Keratinocyte (primary cell): ENCODE results near the gene KRT71. TPM values are rescaled to one million over a fixed set of nuclear protein-coding genes. Genes with fewer than 3 reads are reported as not detected.

Experiments
- DNase-seq: peaks from one replicate; pipeline ENCODE4 v3.0.0-alpha.2; 2011; ENCODE audit warnings: low read depth, missing footprints, low spot score
- FAIRE-seq: peaks from 2 replicates; lab custom pipeline; 2011; peaks lifted over from hg19 to GRCh38; lab: Jason Lieb, UNC
- H2AFZ ChIP-seq: 2 replicates; pipeline ENCODE4 v1.6.0; 2012; ENCODE audit warnings: low read length, control low read depth, inconsistent platforms; ENCODE audit not compliant: control insufficient read depth
- H3K27ac ChIP-seq: 2 replicates; pipeline ENCODE4 v1.5.1; 2011; ENCODE audit warnings: low read length; ENCODE audit not compliant: control insufficient read depth, insufficient read depth
- H3K27me3 ChIP-seq: 3 replicates; pipeline ENCODE4 v1.6.0; 2011; ENCODE audit warnings: low read length; ENCODE audit not compliant: control insufficient read depth, insufficient read depth; ENCODE audit errors: extremely low read depth
- H3K36me3 ChIP-seq, 2 experiments: 2 replicates in 1 of 2; 3 replicates in 1 of 2; pipeline ENCODE4 v1.5.1; 2011; ENCODE audit warnings: low read length in 2 of 2, mild to moderate bottlenecking in 1 of 2; ENCODE audit not compliant: control insufficient read depth in 2 of 2, insufficient read depth in 2 of 2; ENCODE audit errors: extremely low read depth in 1 of 2
- H3K4me1 ChIP-seq: 3 replicates; pipeline ENCODE4 v1.5.1; 2011; ENCODE audit warnings: low read length; ENCODE audit not compliant: control insufficient read depth, insufficient read depth; ENCODE audit errors: extremely low read depth
- H3K4me2 ChIP-seq: 3 replicates; pipeline ENCODE4 v1.6.0; 2011; ENCODE audit warnings: low read depth, low read length; ENCODE audit not compliant: control insufficient read depth, insufficient read depth; ENCODE audit errors: extremely low read depth
- H3K4me3 ChIP-seq, 3 experiments: fragments of 200-600 bp in 1 of 3; sonication (generic) in 1 of 3; 2 replicates in 2 of 3; 3 replicates in 1 of 3; pipeline ENCODE4 v1.5.1; 2011 to 2016; ENCODE audit warnings: low read length in 3 of 3, mild to moderate bottlenecking in 3 of 3, control low read depth in 2 of 3, inconsistent platforms in 1 of 3, low read depth in 1 of 3, mixed read lengths in 1 of 3, mixed run types in 1 of 3, moderate library complexity in 1 of 3; ENCODE audit not compliant: control insufficient read depth in 2 of 3, insufficient read depth in 2 of 3; ENCODE audit errors: extremely low read depth in 1 of 3
- H3K79me2 ChIP-seq: 2 replicates; pipeline ENCODE4 v1.6.0; 2012; ENCODE audit warnings: low read length; ENCODE audit not compliant: control insufficient read depth, insufficient read depth
- H3K9ac ChIP-seq: 3 replicates; pipeline ENCODE4 v1.6.0; 2011; ENCODE audit warnings: low read length; ENCODE audit not compliant: control insufficient read depth, insufficient read depth; ENCODE audit errors: extremely low read depth
- H3K9me1 ChIP-seq: 3 replicates; pipeline ENCODE4 v1.6.0; 2011; ENCODE audit warnings: low read length; ENCODE audit not compliant: control insufficient read depth, insufficient read depth; ENCODE audit errors: extremely low read depth
- H3K9me3 ChIP-seq: 2 replicates; pipeline ENCODE4 v1.5.1; 2012; ENCODE audit warnings: low read depth, low read length; ENCODE audit not compliant: control insufficient read depth
- H4K20me1 ChIP-seq: 3 replicates; pipeline ENCODE4 v1.6.0; 2011; ENCODE audit warnings: low read length; ENCODE audit not compliant: control insufficient read depth, insufficient read depth; ENCODE audit errors: extremely low read depth
- EZH2 ChIP-seq: IDR thresholded peaks from one replicate; pipeline ENCODE4 v1.6.1; 2012; ENCODE audit warnings: inconsistent platforms, mild to moderate bottlenecking, low read length, moderate library complexity
- dilution Hi-C: fragments of 300-500 bp; cut with MboI; formaldehyde crosslinking; loops from one replicate; pipeline ENCODE4 v1.7.0; 2020; ENCODE audit warnings: low sequenced_read_pairs; ENCODE audit not compliant: extremely low pct_ligation_motif_present
- polyA plus RNA-seq, 5 experiments: library from polyadenylated mRNA; depleted of rRNA in 3 of 5; stranded (reverse) in 3 of 5; stranded (forward) in 1 of 5; unstranded in 1 of 5; fragments of >200 nt; gene quantifications; 1 replicate in 1 of 5; 2 replicates in 3 of 5; 3 replicates in 1 of 5; pipeline versions ENCODE4 v1.2.1 to v1.2.3, GENCODE V29; 2011 to 2012; ENCODE audit warnings: missing spikeins in 2 of 5, low read depth in 1 of 5, low replicate concordance in 1 of 5
- TF ChIP-seq, protein P1 (sequence below), 3 experiments: IDR thresholded peaks in 1 of 3; conservative IDR thresholded peaks in 1 of 3; optimal IDR thresholded peaks in 1 of 3; 2 replicates in 2 of 3; 3 replicates in 1 of 3; pipeline versions ENCODE3 to v1.5.1; 2011; ENCODE audit warnings: low read length in 3 of 3, mild to moderate bottlenecking in 3 of 3, moderate library complexity in 2 of 3, control low read depth in 1 of 3, inconsistent platforms in 1 of 3; ENCODE audit not compliant: insufficient read depth in 2 of 3; ENCODE audit errors: extremely low read depth in 1 of 3

KRT71 gene
- polyA plus RNA-seq, 1 donor (not counting 4 experiments of a cell fraction or from before 2014, with no cell fraction given) = not detected

DNA sequence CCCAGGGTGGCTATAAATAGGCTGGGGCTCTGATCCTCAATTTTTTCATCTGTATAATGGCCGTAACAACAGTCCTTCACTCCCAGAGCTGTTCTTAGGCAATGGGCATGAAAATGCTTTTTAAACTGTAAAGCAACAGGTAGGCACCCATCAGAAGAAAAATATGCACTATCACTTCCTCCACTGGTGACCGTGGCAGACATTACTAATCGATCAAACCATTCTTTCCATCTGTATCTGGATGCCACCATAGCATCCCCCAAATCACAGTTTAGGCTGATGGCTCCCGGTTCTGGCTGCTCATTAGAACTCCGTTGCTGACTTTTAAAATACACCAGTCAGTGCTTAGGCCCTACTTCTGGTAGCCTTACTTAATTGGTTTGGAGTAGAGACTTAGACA, 11.2 kb downstream of the KRT71 start:
- H3K9me1 ChIP-seq = no peaks in the 10 kb centered on the region
- DNase-seq = no peak
- no peak overlapping the region for H3K4me3 ChIP-seq
- H3K27me3 ChIP-seq = no peaks in the 10 kb centered on the region
- H3K9me3 ChIP-seq = no peaks in the 10 kb centered on the region
- H3K4me2 ChIP-seq = no peak overlapping the region
- TF ChIP-seq EZH2 = no peak
- TF ChIP-seq, protein P1, sequence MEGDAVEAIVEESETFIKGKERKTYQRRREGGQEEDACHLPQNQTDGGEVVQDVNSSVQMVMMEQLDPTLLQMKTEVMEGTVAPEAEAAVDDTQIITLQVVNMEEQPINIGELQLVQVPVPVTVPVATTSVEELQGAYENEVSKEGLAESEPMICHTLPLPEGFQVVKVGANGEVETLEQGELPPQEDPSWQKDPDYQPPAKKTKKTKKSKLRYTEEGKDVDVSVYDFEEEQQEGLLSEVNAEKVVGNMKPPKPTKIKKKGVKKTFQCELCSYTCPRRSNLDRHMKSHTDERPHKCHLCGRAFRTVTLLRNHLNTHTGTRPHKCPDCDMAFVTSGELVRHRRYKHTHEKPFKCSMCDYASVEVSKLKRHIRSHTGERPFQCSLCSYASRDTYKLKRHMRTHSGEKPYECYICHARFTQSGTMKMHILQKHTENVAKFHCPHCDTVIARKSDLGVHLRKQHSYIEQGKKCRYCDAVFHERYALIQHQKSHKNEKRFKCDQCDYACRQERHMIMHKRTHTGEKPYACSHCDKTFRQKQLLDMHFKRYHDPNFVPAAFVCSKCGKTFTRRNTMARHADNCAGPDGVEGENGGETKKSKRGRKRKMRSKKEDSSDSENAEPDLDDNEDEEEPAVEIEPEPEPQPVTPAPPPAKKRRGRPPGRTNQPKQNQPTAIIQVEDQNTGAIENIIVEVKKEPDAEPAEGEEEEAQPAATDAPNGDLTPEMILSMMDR (optimal IDR thresholded peaks at IDR 0.05 in 1 of 3, IDR thresholded peaks at IDR 0.05 in 1 of 3, conservative IDR thresholded peaks at IDR 0.05 in 1 of 3; ENCODE audit: extremely low read depth in 1 of 3, insufficient read depth in 2 of 3, low read length in 3 of 3) = no peak
- dilution Hi-C loops = no loop called here
- H3K79me2 ChIP-seq = no peaks in the 10 kb centered on the region
- no peak overlapping the region for H3K9ac ChIP-seq
- H4K20me1 ChIP-seq = no peaks in the 10 kb centered on the region
- H3K27ac ChIP-seq = no peak overlapping the region
- FAIRE-seq = peak; percentile 48
- H3K36me3 ChIP-seq = no peaks in the 10 kb centered on the region
- no peak overlapping the region for H2AFZ ChIP-seq
- H3K4me1 ChIP-seq = peaks cover 28% of the 10 kb centered on the region

DNA sequence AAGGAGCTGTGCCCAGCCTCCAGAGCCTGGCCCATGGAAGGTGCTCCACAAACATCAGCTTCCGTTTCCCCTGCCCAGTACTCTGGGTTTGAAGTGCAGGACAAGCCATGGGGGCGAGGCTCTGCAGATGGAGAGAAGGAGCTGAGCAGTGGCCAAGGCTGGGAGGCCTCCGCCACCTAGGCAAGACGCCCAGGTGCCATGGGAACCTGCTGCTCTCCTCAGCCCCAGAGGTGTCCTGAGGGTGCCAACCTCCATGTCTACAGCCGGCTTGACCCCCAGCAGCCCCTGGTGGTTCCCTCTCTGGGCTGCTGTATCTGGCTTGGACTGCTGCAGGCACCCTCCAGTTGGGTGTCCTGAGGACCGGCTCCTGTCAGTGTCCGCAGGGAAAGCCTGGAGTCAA, 12.4 kb downstream of the KRT71 start:
- no peak overlapping the region for H2AFZ ChIP-seq
- dilution Hi-C loops = no loop called here
- H3K4me3 ChIP-seq = no peak overlapping the region
- no peak overlapping the region for H3K27ac ChIP-seq
- H4K20me1 ChIP-seq = no peaks in the 10 kb centered on the region
- H3K79me2 ChIP-seq = no peaks in the 10 kb centered on the region
- H3K4me1 ChIP-seq = peaks cover 28% of the 10 kb centered on the region
- no peak overlapping the region for H3K9ac ChIP-seq
- FAIRE-seq = no peak
- H3K36me3 ChIP-seq = no peaks in the 10 kb centered on the region
- TF ChIP-seq, protein P1 (optimal IDR thresholded peaks at IDR 0.05 in 1 of 3, IDR thresholded peaks at IDR 0.05 in 1 of 3, conservative IDR thresholded peaks at IDR 0.05 in 1 of 3; ENCODE audit: extremely low read depth in 1 of 3, insufficient read depth in 2 of 3, low read length in 3 of 3) = no peak
- no peak for TF ChIP-seq EZH2
- no peaks in the 10 kb centered on the region for H3K9me1 ChIP-seq
- no peak for DNase-seq
- no peaks in the 10 kb centered on the region for H3K9me3 ChIP-seq
- H3K4me2 ChIP-seq = no peak overlapping the region
- no peaks in the 10 kb centered on the region for H3K27me3 ChIP-seq
